HL-60 (cell line): ENCODE data around the gene EEA1.
A peak's percentile ranks its signal among the peaks of the same experiment; 100 is the strongest.

ENCODE experiments used
- GABPA ChIP-seq: IDR thresholded peaks from 2 replicates; pipeline ENCODE4 v1.6.1; 2012; ENCODE audit warnings: low read depth
- POLR2AphosphoS5 ChIP-seq: IDR thresholded peaks from 2 replicates; pipeline ENCODE4 v1.6.1; 2012; ENCODE audit warnings: low read depth
- TF ChIP-seq, protein P1 (sequence below): IDR thresholded peaks from one replicate; pipeline ENCODE4 v1.5.1; 2011; ENCODE audit warnings: low read length, control low read depth, inconsistent platforms; ENCODE audit not compliant: insufficient read depth
- TF ChIP-seq, protein P2 (sequence below): IDR thresholded peaks from 2 replicates; pipeline ENCODE4 v1.6.1; 2012; ENCODE audit warnings: low read depth; ENCODE audit not compliant: insufficient replicate concordance

DNA sequence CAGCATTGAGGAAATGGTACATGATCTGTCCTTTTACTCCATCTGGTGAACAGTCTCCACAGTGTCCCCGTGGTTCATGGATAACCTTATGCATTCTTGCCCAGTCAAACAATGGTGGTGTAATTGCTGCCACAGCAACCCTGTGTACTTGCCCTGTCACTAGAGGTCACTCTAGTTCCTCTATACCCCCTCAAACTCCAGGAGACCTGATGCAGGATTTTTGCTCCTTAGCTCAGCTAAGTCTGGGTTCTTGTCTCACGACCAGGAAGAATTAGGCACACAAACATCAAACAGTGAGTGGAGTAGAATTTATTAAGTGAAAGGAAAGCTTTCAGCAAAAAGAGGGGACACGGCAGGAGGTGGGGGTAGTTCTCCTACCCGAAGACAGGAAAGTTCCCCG is 24.7 kb upstream of the EEA1 start:
- TF ChIP-seq, protein P1, sequence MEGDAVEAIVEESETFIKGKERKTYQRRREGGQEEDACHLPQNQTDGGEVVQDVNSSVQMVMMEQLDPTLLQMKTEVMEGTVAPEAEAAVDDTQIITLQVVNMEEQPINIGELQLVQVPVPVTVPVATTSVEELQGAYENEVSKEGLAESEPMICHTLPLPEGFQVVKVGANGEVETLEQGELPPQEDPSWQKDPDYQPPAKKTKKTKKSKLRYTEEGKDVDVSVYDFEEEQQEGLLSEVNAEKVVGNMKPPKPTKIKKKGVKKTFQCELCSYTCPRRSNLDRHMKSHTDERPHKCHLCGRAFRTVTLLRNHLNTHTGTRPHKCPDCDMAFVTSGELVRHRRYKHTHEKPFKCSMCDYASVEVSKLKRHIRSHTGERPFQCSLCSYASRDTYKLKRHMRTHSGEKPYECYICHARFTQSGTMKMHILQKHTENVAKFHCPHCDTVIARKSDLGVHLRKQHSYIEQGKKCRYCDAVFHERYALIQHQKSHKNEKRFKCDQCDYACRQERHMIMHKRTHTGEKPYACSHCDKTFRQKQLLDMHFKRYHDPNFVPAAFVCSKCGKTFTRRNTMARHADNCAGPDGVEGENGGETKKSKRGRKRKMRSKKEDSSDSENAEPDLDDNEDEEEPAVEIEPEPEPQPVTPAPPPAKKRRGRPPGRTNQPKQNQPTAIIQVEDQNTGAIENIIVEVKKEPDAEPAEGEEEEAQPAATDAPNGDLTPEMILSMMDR = peak; percentile 2
- TF ChIP-seq, protein P2, sequence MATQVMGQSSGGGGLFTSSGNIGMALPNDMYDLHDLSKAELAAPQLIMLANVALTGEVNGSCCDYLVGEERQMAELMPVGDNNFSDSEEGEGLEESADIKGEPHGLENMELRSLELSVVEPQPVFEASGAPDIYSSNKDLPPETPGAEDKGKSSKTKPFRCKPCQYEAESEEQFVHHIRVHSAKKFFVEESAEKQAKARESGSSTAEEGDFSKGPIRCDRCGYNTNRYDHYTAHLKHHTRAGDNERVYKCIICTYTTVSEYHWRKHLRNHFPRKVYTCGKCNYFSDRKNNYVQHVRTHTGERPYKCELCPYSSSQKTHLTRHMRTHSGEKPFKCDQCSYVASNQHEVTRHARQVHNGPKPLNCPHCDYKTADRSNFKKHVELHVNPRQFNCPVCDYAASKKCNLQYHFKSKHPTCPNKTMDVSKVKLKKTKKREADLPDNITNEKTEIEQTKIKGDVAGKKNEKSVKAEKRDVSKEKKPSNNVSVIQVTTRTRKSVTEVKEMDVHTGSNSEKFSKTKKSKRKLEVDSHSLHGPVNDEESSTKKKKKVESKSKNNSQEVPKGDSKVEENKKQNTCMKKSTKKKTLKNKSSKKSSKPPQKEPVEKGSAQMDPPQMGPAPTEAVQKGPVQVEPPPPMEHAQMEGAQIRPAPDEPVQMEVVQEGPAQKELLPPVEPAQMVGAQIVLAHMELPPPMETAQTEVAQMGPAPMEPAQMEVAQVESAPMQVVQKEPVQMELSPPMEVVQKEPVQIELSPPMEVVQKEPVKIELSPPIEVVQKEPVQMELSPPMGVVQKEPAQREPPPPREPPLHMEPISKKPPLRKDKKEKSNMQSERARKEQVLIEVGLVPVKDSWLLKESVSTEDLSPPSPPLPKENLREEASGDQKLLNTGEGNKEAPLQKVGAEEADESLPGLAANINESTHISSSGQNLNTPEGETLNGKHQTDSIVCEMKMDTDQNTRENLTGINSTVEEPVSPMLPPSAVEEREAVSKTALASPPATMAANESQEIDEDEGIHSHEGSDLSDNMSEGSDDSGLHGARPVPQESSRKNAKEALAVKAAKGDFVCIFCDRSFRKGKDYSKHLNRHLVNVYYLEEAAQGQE = no peak
- TF ChIP-seq POLR2AphosphoS5 (no peak), GABPA (no peak)
